Natural killer cell treated with Interleukin-12 subunit alpha and Interleukin-12 subunit beta and Interleukin-15 and Interleukin-18, amount 100 ng/mL, for 72 hours (primary cell): ENCODE data around the gene TAS2R39. TPM values are rescaled to one million over a fixed set of nuclear protein-coding genes. Genes with fewer than 3 reads are reported as not detected.
"Not testable (repeated sequence)": the region's sequence is repeated elsewhere in the genome, so short reads cannot be mapped to it uniquely, and the experiment has no call there.

Source experiments
- ATAC-seq, 2 donors: fragments of 150-1000 bp; cut with Tn5 transposase in 1 of 2; sonication (Bioruptor Pico), chemical (Tn5 transposase) in 1 of 2; 2 replicates each; pipeline ENCODE4 v1.10.0; 2021
- DNase-seq: peaks from one replicate; pipeline ENCODE4 v3.0.0; 2022; ENCODE audit warnings: low spot score
- H3K27ac Mint-ChIP-seq, 2 donors: 1 replicate in 1 of 2; 2 replicates in 1 of 2; pipeline ENCODE4 v1.8.0; 2022; ENCODE audit warnings: mixed read lengths in 2 of 2, mild to moderate bottlenecking in 1 of 2, moderate library complexity in 1 of 2
- H3K27me3 Mint-ChIP-seq, 2 donors: 1 replicate in 1 of 2; 2 replicates in 1 of 2; pipeline ENCODE4 v1.8.0; 2022; ENCODE audit warnings: mixed read lengths in 2 of 2
- H3K36me3 Mint-ChIP-seq: one replicate; pipeline ENCODE4 v1.8.0; 2022; ENCODE audit warnings: mixed read lengths
- H3K4me1 Mint-ChIP-seq, 2 donors: 1 replicate in 1 of 2; 2 replicates in 1 of 2; pipeline ENCODE4 v1.8.0; 2022; ENCODE audit warnings: low read depth in 2 of 2, mixed read lengths in 2 of 2, mild to moderate bottlenecking in 1 of 2
- H3K4me3 Mint-ChIP-seq: one replicate; pipeline ENCODE4 v1.8.0; 2022; ENCODE audit warnings: mixed read lengths
- H3K9me3 Mint-ChIP-seq: 2 replicates; pipeline ENCODE4 v1.8.0; 2022; ENCODE audit warnings: mixed read lengths
- total RNA-seq, 2 donors: library from RNA; stranded (reverse); gene quantifications; one replicate each; pipeline ENCODE4 v1.2.3, GENCODE V29; 2022

Gene TAS2R39
- total RNA-seq, 2 donors from 2014 or later = not detected

DNA sequence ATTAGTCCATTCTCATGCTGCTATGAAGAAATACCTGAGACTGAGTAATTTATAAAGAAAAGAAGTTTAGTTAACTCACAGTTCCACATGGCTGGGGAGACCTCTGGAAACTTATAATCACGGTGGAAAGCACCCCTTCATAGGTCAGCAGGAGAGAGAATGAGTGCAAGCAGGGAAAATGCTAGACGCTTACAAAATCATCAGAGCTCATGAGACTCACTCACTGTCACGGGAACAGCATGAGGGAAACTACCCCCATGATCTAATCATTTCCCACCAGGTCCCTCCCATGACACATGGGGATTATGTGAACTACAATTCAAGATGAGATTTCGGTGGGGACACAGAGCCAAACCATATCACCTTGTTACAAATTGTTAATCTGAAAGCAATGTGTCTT is 15.8 kb downstream of the TAS2R39 start:
- H3K4me3 Mint-ChIP-seq = no peak overlapping the region
- ATAC-seq = no peak

DNA sequence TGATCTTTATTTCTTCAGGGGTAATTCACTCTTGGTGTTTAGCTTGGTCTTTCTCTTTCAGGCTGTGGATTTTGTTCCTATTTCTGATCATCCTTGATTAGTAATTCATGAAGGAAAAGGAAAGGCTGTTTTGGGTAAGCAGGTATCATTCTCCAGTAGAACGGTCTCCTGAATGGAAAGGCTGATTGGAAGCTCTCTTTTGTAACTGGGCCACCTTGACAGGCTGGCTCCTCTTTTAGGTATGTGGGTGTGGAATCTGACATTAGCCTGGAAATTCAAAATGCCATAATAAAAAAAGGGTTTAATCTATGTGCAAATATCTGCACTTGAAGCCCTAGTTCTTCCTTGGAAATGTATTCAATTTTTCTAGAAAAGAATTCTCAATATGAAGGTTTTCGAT is 18.9 kb downstream of the TAS2R39 start:
- ATAC-seq (no peak), DNase-seq (no peak)
- no peak overlapping the region for H3K27ac Mint-ChIP-seq
- no peaks in the 10 kb centered on the region for H3K9me3 Mint-ChIP-seq
- H3K4me3 Mint-ChIP-seq = no peak overlapping the region
- H3K4me1 Mint-ChIP-seq = peaks cover 9 to 10% of the 10 kb centered on the region in 2 donors
- H3K27me3 Mint-ChIP-seq = peaks cover 19 to 44% of the 10 kb centered on the region in 2 donors
- H3K36me3 Mint-ChIP-seq = no peaks in the 10 kb centered on the region

More for the DNA sequence above, 15.8 kb downstream of the TAS2R39 start:
- H3K27me3 Mint-ChIP-seq = peaks cover 21 to 41% of the 10 kb centered on the region in 2 donors
- H3K36me3 Mint-ChIP-seq = no peaks in the 10 kb centered on the region
- H3K27ac Mint-ChIP-seq = no peak overlapping the region
- H3K9me3 Mint-ChIP-seq = no peaks in the 10 kb centered on the region
- H3K4me1 Mint-ChIP-seq = no peaks in the 10 kb centered on the region
- DNase-seq = no peak

DNA sequence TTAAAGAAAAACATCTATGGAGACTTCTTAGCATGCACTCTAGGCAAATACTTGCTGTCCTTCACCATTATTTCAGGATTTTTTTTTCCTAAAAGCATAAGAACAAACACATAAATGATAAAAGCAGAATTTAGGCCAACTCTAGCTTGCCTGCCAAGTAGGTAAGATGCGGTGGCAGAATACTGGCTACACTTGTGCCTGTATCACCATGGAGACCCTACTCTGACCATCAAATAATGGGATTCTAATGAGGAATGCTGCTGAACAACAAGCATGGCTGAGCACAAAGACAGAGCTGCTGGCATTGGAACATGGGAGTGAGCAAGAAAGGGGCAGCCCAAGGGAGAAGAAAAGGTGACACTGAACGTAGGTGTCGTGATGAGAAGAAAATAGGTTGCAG is 20.2 kb downstream of the TAS2R39 start:
- Mint-ChIP-seq H3K4me1 (peaks cover 9 to 10% of the 10 kb centered on the region in 2 donors), H3K9me3 (no peaks in the 10 kb centered on the region), H3K36me3 (no peaks in the 10 kb centered on the region), H3K4me3 (no peak overlapping the region), H3K27ac (no peak overlapping the region), H3K27me3 (peaks cover 19 to 37% of the 10 kb centered on the region in 2 donors)
- ATAC-seq = no peak
- DNase-seq = no peak

DNA sequence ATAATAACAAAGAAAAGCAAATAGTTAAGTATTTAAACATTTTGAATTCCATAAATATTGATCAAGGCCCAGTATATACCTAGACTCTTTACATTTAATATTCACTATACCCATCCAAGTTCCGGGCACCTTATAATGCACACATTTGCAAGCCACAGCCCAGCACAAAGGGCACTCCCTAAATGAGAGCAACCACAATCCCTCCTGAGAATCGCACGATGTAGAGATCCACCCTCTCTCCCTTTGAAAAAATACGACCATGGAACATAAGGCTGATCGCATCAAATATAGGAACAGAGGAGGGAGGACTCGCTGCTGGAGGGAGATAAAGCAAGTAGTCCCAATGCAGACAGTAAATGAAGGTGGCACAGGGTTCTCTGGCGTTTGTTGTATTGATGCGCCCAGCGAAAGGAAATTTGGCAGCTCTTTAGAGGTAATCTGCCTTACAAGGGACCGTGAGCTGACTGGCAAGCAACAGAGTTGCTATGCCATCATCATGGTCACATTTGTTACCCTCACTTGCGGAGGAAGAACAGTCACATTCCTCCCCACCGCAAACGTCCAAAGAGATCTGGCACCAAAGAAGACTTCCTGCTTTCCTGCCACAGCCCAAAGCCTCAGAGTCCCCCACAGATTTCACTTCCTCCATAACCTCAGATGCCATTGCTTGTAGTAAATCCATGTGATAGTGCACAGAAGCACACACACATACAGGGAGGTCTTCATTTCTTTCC is 22.5 kb downstream of the TAS2R39 start:
- peaks cover 9 to 10% of the 10 kb centered on the region in 2 donors for H3K4me1 Mint-ChIP-seq
- H3K9me3 Mint-ChIP-seq = no peaks in the 10 kb centered on the region
- no peaks in the 10 kb centered on the region for H3K36me3 Mint-ChIP-seq
- H3K27ac Mint-ChIP-seq = no peak overlapping the region
- ATAC-seq (peak in 1 of 2 donors; percentile 41), DNase-seq (no peak)
- peaks cover 16 to 40% of the 10 kb centered on the region in 2 donors for H3K27me3 Mint-ChIP-seq
- no peak overlapping the region for H3K4me3 Mint-ChIP-seq

DNA sequence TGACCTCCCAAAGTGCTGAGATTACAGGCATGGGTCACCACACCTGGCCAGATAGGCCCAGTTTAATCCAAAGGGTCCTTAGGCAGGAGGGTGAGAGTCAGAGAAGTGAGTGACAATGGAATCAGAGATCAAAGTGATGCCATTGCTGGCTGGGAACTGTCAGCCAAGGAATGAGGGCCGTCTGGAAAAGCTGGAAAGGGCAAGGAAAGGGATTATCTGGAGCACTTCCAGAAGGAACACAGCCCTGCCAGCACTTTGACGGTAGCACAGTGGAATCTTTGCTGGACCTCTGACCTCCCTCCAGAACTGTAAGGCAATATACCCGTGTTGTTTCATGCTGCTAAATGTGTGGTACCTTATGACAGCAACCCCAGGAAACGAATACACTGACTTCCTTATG is 27.3 kb downstream of the TAS2R39 start:
- H3K4me3 Mint-ChIP-seq = no peak overlapping the region
- H3K27me3 Mint-ChIP-seq = peaks cover 0 to 17% of the 10 kb centered on the region in 2 donors
- no peak overlapping the region for H3K27ac Mint-ChIP-seq
- H3K9me3 Mint-ChIP-seq = no peaks in the 10 kb centered on the region
- DNase-seq (no peak), ATAC-seq (no peak)
- H3K4me1 Mint-ChIP-seq = peaks cover 8 to 9% of the 10 kb centered on the region in 2 donors
- no peaks in the 10 kb centered on the region for H3K36me3 Mint-ChIP-seq

DNA sequence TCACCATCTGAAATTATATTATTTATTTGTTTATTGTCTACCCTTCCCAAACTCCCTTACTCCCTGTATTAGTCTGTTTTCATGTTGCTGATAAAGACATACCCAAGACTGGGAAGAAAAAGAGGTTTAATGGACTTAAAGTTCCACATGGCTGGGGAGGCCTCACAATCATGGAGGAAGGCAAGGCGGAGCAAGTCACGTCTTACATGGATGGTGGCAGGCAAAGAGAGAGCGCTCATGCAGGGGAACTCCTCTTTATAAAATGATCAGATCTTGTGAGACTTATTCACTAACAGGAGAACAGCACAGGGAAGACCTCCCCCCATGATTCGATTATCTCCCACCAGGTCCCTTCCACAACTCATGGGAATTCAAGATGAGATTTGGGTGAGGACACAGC is 30.3 kb downstream of the TAS2R39 start:
- H3K4me3 Mint-ChIP-seq, ATAC-seq, H3K27ac Mint-ChIP-seq, H3K9me3 Mint-ChIP-seq, H3K4me1 Mint-ChIP-seq, H3K36me3 Mint-ChIP-seq, DNase-seq, H3K27me3 Mint-ChIP-seq: not testable (repeated sequence)

DNA sequence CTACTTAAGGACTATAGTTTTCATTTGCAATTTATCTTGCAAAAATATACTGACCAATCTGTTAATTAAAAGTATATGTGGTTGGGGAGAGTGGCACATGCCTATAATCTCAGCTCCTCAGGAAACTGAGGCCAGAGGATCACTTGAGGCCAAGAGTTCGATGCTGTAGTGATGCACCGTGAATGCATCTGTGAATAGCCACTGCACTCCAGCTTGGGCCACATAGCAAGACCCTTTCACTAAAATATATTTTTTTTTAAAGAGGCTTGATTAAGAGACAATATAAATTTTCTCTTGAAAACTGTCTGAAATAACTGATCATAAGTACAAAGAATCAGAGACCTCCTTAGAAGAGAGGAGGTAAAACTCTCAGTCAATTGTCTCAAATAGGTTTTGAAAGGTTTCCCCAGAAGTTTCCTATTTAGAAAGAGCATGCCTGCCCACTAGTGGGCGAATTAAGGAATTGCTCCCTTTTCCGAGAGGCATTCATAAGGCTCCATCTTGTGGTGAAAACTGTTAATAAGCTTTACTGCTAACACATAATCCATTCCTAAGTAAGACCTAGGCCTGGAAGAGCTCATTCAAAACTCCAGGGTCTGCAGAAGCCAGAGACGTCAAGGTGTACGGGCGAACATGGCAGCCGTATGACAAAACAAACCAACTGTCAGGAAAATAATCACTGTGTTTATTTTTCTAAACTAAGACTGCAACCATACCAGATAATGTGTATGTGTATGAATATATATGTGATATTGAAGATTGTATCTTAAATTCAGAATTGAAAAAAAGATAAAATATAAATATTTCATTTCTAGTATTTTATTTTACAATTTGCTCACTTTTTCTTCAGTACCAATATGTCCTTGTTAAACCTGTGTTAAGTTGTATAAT is 31.8 kb downstream of the TAS2R39 start:
- no peaks in the 10 kb centered on the region for H3K9me3 Mint-ChIP-seq
- H3K4me1 Mint-ChIP-seq = no peaks in the 10 kb centered on the region
- H3K4me3 Mint-ChIP-seq = no peak overlapping the region
- peaks cover 0 to 7% of the 10 kb centered on the region in 2 donors for H3K27me3 Mint-ChIP-seq
- ATAC-seq (peak; percentile 77 to 86), DNase-seq (peak; percentile 67)
- H3K36me3 Mint-ChIP-seq = no peaks in the 10 kb centered on the region
- H3K27ac Mint-ChIP-seq = no peak overlapping the region

DNA sequence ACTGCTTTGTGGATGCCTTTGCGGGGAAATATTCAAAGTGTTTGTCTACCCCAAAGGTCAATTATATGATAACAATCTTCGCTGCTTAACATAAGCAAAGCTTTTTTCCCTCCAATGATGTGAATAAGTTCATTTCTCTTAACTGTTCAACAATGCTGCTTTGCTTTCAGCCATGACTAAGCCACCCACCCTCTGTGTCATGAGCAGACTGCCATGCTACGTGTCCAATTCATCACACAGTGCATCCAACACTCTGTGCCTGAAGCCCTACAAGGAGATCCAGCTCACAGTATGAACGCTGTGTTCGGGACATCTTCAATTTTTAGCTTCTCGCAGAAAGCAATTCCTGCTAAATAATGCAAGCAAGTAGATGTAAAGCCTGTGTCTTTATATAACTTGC is 32.9 kb downstream of the TAS2R39 start:
- DNase-seq (no peak), ATAC-seq (no peak)
- Mint-ChIP-seq H3K27me3 (peaks cover 0 to 7% of the 10 kb centered on the region in 2 donors), H3K27ac (no peak overlapping the region), H3K4me3 (no peak overlapping the region), H3K9me3 (no peaks in the 10 kb centered on the region), H3K4me1 (no peaks in the 10 kb centered on the region), H3K36me3 (no peaks in the 10 kb centered on the region)

DNA sequence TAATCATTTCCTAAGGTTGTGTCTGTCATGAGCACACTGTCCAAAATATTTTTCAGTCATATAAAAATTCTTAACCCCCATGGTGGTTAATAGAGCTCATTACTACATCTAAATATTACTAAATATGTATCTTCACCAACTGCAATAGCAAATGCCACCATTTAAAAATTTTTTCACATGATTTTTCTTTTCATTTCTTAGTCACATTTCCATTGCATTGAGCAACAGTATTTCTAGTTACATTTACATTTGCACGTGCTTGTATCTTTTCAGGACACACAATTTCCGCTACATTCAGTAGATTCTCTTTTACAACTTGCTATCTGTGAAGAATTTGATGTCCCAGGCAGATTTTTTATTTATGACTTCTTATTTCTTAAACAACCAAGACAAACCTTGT is 33.5 kb downstream of the TAS2R39 start:
- Mint-ChIP-seq H3K4me1 (no peaks in the 10 kb centered on the region), H3K4me3 (no peak overlapping the region), H3K27me3 (peaks cover under 1 to 10% of the 10 kb centered on the region in 2 donors), H3K36me3 (no peaks in the 10 kb centered on the region), H3K9me3 (no peaks in the 10 kb centered on the region), H3K27ac (no peak overlapping the region)
- DNase-seq = no peak
- no peak for ATAC-seq

DNA sequence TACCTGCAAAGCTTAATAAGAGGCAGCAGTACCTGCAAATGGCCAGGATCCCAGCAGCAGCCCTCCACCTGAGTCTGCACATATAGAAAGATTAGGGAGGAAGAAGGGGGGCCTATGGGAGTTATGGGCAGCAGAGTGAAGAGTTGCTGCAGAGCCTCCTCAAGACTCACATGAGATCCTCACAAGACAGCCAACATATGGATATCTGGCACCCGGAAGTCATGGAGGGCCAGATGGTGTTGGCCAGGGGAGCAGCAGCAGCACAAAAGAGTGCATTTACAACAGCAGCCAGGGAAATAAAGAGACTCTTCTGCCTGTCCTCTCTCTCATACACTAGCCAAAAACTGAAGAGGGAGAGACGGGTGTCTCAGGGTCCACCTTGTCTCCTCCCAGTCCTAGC is 34.6 kb downstream of the TAS2R39 start:
- H3K4me1 Mint-ChIP-seq = no peaks in the 10 kb centered on the region
- no peaks in the 10 kb centered on the region for H3K9me3 Mint-ChIP-seq
- no peak overlapping the region for H3K4me3 Mint-ChIP-seq
- no peak overlapping the region for H3K27ac Mint-ChIP-seq
- no peaks in the 10 kb centered on the region for H3K36me3 Mint-ChIP-seq
- DNase-seq (no peak), ATAC-seq (no peak)
- H3K27me3 Mint-ChIP-seq = peaks cover 12 to 16% of the 10 kb centered on the region in 2 donors

DNA sequence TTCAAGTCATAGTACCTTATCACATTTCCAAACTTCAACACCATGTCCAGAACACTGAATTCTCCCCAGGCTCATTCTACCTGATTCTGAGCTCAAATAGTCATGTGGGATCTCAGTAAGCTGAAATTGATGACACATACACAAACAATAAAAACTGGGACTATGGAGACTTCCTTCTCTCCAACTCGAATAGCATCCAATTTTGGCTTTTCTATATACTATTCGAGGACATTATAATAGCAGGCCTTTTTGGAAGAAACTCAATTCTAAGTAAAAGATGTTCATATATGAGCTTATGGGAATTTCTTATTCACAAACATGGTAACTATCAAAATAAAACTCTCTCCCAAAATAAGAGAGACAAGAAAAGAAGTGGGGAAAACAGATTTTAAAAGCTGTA is 38.1 kb downstream of the TAS2R39 start:
- Mint-ChIP-seq H3K27ac (no peak overlapping the region), H3K4me1 (no peaks in the 10 kb centered on the region), H3K27me3 (peaks cover 25 to 29% of the 10 kb centered on the region in 2 donors), H3K9me3 (no peaks in the 10 kb centered on the region), H3K36me3 (no peaks in the 10 kb centered on the region), H3K4me3 (no peak overlapping the region)
- ATAC-seq (no peak), DNase-seq (no peak)

DNA sequence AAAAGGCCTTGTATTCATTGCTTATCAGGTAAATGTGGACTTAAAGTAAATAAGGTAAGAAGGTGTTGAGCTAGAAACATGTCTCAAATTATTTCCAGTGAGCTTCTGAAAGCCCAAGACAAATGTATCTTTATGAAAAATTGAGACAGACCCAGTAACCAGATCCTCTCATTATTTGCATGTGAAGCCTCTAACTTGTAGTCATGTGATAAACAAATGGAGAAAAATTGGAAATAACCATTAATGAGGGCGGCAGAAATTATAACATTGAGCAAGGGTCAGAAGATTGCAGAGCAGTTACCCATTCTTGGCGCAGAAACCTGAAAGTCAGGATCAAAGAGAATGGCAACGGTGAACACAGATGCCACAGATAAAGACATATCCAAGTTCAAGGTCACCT is 38.5 kb downstream of the TAS2R39 start, which contains the start of gene TAS2R40:
TSS of gene TAS2R40 (plus strand) at position 301 of the 400 bp plus-strand sequence. CDS start at position 343, 42 bp downstream.
- no peak within 1 kb of the TSS for H3K4me3 Mint-ChIP-seq
- no peak for DNase-seq
- H3K4me1 Mint-ChIP-seq = no peaks in the 10 kb centered on the region
- ATAC-seq = no peak
- no peak within 1 kb of the TSS for H3K27ac Mint-ChIP-seq
- no peaks in the 10 kb centered on the region for H3K36me3 Mint-ChIP-seq
- H3K9me3 Mint-ChIP-seq = no peaks in the 10 kb centered on the region
- H3K27me3 Mint-ChIP-seq = peaks cover 25 to 29% of the 10 kb centered on the region in 2 donors

DNA sequence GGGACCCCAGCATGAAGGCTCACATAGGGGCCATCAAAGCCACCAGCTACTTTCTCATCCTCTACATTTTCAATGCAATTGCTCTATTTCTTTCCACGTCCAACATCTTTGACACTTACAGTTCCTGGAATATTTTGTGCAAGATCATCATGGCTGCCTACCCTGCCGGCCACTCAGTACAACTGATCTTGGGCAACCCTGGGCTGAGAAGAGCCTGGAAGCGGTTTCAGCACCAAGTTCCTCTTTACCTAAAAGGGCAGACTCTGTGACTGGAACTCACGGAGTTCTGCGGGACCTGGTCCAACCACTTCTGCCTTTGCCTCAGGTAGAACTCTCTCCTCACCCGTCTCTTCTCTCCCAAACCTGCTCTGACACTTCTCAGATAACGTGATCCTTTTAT is 39.6 kb downstream of the TAS2R39 start:
- DNase-seq = no peak
- Mint-ChIP-seq H3K9me3 (no peaks in the 10 kb centered on the region), H3K27ac (no peak overlapping the region), H3K4me3 (no peak overlapping the region), H3K27me3 (peaks cover 25 to 28% of the 10 kb centered on the region in 2 donors), H3K4me1 (no peaks in the 10 kb centered on the region), H3K36me3 (no peaks in the 10 kb centered on the region)
- ATAC-seq = no peak

DNA sequence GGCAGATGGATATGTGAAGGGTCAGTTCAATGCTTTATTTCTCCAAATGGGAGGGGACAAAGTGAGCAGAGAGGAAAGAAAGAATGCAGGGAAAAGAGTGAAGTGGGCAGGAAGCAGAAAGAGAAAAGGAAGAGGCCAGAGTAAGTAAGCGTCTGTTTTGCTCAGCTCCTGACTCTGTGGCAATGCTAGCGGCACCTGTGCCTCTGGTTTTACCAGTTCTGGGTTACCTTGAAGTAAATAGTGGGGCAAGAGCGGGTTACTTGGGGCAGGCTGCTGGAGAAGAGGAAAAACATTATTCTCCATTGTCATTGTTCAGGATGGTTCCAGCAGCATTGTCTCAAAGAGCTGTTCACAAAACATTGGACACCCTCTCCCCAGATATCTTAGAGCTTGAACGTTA is 40.6 kb downstream of the TAS2R39 start:
- Mint-ChIP-seq H3K4me3 (no peak overlapping the region), H3K4me1 (no peaks in the 10 kb centered on the region), H3K9me3 (no peaks in the 10 kb centered on the region), H3K27ac (no peak overlapping the region), H3K36me3 (no peaks in the 10 kb centered on the region), H3K27me3 (peaks cover 25 to 27% of the 10 kb centered on the region in 2 donors)
- no peak for ATAC-seq
- no peak for DNase-seq
